ENCODE measurements around the gene CCP110.
"Not testable (repeated sequence)": the region's sequence is repeated elsewhere in the genome, so short reads cannot be mapped to it uniquely, and the experiment has no call there.

The CCP110 gene

DNA sequence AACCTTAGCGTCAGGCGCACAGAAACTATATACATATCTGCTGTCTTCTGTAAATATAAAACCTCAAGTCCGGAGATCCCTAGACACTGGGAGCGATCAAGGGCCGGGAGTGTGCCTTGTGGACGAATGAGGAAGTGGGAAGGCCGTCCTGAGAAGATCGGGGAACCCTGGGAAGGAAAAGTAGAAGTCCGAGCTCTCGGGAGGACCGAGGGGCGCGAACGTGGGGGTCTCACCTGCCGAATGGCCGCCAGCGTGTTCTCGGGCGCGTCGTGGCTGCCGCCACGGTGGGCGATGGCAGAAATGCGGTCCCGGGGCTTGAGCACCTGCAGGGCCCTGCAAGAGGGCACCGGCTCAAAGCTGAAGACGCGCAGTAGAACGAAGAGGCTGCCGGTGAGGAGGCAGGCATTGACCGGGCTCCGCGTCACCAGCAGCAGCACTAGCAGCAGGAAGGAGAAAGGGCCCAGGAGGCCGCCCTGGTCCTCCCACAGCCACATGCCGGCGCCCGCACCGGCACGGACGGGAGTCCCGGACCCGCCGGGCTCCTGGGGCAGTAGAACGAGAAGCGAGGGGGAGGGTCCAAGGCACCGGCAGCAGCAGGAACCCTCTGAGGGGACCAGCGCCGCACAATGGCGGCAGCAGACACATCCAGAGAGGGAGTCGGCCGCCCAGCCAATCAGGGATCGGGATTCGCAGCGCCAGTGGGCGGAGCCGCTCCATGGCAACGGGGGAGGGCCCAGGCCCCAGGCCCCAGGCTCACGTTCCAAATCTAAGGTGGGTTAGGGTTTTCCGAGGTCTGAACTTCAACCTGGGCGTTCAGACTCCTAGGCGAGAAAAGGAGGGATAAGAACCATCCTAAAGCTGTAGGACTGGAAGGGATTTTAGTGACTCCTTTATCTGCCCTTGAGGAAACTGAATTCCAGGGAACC, 2.0 kb upstream of the CCP110 start, which contains the start of gene GDE1:
GDE1 (minus strand) TSS at position 628 of the 926 bp plus-strand sequence; CDS start at position 494, 134 bp downstream.
- Mint-ChIP-seq H3K4me3 (peak within 1 kb of the TSS; percentile 84 to 96), H3K36me3 (peaks cover 13 to 15% of the 10 kb centered on the region in 2 donors), H3K27ac (peak within 1 kb of the TSS; percentile 95), H3K4me1 (peaks cover 24 to 48% of the 10 kb centered on the region in 2 donors), H3K27me3 (no peaks in the 10 kb centered on the region), H3K9me3 (no peaks in the 10 kb centered on the region)
- peak; percentile 76 for ATAC-seq (replicated peaks)
- DNase-seq: peak; percentile 88

DNA sequence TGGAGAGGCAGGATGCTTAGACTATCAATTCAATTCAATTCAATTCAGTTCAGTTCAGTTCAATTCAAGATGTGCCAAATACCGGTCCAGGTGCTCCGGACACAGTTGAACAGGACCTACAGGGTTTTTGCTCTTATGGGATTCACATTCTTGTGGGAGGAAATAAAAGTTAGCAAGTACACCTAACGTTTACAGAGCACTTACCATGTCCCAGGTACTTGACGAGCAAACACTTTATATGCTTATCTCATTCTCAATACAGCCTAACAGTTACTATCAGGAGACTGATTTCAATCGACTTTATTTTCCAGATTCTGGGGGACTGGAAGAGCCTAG, 1.4 kb upstream of the CCP110 start:
- H3K27ac Mint-ChIP-seq: peak overlapping the region; percentile 95
- peak overlapping the region; percentile 84 to 96 for H3K4me3 Mint-ChIP-seq
- peaks cover 6 to 9% of the 10 kb centered on the region in 2 donors for H3K36me3 Mint-ChIP-seq
- no peak for DNase-seq
- H3K9me3 Mint-ChIP-seq: no peaks in the 10 kb centered on the region
- peaks cover 24 to 48% of the 10 kb centered on the region in 2 donors for H3K4me1 Mint-ChIP-seq
- ATAC-seq (replicated peaks): no peak
- no peaks in the 10 kb centered on the region for H3K27me3 Mint-ChIP-seq

DNA sequence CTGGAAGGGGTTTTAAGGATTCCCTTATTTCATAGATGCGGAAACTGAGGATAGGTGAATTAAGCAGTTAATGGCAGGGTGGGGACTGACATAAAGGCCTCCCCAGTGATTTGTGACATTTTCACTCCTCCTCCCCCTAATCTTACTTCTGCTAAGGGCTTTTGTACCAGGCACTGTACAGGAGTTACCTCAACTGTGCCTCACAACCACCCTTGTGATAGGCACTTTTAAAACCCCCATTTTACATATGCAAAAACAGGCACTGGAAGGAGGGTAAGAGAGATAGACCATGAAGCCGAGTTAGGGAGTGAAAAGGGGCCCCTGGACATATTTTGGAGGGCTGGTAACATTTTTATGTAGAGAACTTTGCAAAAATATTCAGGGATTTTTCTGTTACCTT, 982 bp upstream of the CCP110 start:
- H3K4me3 Mint-ChIP-seq: no peak overlapping the region

DNA sequence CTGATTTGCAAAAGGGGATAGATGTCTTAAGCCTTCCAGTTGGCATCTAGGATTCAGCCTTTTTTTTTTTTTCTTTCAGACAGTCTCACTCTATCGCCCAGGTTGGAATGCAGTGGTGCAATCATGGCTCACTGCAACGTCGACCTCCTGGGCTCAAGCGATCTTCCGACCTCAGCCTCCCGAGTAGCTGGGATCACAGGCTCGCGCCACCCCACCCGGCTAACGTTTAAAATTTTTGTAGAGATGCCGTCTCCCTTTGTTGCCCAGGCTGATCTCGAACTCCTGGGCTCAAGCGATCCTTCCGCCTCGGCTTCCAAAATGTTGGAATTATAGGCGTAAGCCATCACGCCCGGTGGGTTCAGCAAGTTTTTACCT, 571 bp upstream of the CCP110 start:
- no peak overlapping the region for H3K27ac Mint-ChIP-seq
- DNase-seq (no peak), ATAC-seq (replicated peaks) (no peak)
- no peaks in the 10 kb centered on the region for H3K9me3 Mint-ChIP-seq
- H3K4me3 Mint-ChIP-seq: no peak overlapping the region
- no peaks in the 10 kb centered on the region for H3K27me3 Mint-ChIP-seq
- peaks cover 5 to 7% of the 10 kb centered on the region in 2 donors for H3K36me3 Mint-ChIP-seq
- H3K4me1 Mint-ChIP-seq: peaks cover 24 to 48% of the 10 kb centered on the region in 2 donors

More for the DNA sequence above, 982 bp upstream of the CCP110 start:
- H3K9me3 Mint-ChIP-seq: no peaks in the 10 kb centered on the region
- peaks cover 5 to 7% of the 10 kb centered on the region in 2 donors for H3K36me3 Mint-ChIP-seq
- H3K27me3 Mint-ChIP-seq: no peaks in the 10 kb centered on the region
- ATAC-seq (replicated peaks) (no peak), DNase-seq (no peak)
- peaks cover 24 to 48% of the 10 kb centered on the region in 2 donors for H3K4me1 Mint-ChIP-seq
- no peak overlapping the region for H3K27ac Mint-ChIP-seq

DNA sequence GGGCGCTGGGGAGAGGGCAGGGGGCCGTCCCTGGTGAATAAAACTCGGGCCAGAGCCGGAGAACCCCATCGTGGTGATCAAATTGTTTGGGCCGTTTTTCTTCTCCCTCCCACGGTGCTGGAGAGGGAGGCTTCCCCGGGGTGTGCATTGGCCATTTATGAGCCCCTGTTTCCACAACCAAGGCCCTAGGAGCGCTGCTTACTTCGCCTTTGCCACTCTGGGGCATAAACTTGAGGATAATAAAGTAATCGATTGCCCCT, 544 bp downstream of the CCP110 start:
- no peak for DNase-seq
- Mint-ChIP-seq H3K36me3 (peaks cover 4 to 17% of the 10 kb centered on the region in 2 donors), H3K27me3 (no peaks in the 10 kb centered on the region), H3K9me3 (no peaks in the 10 kb centered on the region), H3K4me3 (peak overlapping the region; percentile 88 to 94), H3K27ac (peak overlapping the region; percentile 90), H3K4me1 (peaks cover 22 to 39% of the 10 kb centered on the region in 2 donors)
- peak; percentile 0 to 6 for ATAC-seq (replicated peaks)

DNA sequence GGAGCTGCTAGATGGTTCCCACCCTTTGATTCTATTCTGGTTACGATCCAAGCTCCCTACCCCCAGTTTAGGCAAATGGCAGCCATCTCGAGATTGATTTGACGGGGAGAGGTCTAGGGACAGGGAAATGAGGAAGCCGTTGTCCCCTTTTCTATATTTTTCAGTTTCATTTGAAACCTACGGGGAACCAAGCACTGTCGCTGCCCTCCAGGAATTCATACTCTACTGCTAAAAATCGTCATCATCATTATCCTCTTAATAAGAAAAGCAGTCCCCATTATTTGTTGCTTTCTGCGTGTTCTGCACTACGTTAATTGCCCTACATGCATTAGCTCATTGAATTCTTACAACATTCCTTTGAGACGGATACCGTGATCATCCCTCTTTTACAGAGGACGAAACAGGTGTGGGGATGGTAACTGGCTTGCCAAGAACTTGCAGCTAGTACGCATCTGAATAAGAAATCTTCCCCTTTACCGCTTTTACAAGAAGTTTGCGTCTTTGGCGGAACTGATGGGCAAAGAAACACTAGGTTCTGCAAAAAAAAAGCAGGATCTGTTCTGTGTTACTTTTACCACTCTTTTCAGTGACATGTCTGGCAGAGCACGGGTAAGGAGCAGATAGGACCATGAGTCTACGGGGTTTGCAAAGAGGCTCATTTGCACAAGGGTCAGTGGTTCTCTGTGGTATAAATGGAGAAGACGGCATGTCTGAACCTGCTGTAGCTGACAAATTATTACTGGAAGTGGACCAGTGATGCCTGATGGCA, 1.1 kb downstream of the CCP110 start:
- H3K36me3 Mint-ChIP-seq: peaks cover 4 to 17% of the 10 kb centered on the region in 2 donors
- H3K4me3 Mint-ChIP-seq: peak overlapping the region; percentile 88 to 94
- peak overlapping the region; percentile 90 for H3K27ac Mint-ChIP-seq
- no peaks in the 10 kb centered on the region for H3K27me3 Mint-ChIP-seq
- no peaks in the 10 kb centered on the region for H3K9me3 Mint-ChIP-seq
- ATAC-seq (replicated peaks) (peak in 1 of 2 donors; percentile 5), DNase-seq (no peak)
- peaks cover 22 to 39% of the 10 kb centered on the region in 2 donors for H3K4me1 Mint-ChIP-seq

DNA sequence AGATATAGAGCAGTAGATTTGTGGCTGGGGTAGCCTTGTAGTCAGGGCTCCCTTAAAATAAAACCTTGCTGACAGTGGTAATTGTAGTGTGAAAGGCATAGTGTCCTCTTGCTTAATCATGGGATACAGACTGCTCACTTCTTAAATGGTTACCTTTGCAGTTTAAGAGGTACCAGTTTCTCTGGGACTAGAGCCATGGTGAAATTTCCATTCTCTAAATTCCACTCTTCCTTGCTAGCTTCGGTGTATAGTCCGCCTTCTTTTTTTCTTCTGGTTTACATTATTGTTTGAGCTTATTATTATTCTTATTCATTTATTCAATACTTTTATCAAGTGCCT, 1.6 kb downstream of the CCP110 start:
- Mint-ChIP-seq H3K4me3 (peak overlapping the region; percentile 88 to 94), H3K4me1 (peaks cover 22 to 35% of the 10 kb centered on the region in 2 donors), H3K27ac (no peak overlapping the region), H3K27me3 (no peaks in the 10 kb centered on the region), H3K9me3 (no peaks in the 10 kb centered on the region), H3K36me3 (peaks cover 4 to 17% of the 10 kb centered on the region in 2 donors)
- ATAC-seq (replicated peaks) (no peak), DNase-seq (no peak)

DNA sequence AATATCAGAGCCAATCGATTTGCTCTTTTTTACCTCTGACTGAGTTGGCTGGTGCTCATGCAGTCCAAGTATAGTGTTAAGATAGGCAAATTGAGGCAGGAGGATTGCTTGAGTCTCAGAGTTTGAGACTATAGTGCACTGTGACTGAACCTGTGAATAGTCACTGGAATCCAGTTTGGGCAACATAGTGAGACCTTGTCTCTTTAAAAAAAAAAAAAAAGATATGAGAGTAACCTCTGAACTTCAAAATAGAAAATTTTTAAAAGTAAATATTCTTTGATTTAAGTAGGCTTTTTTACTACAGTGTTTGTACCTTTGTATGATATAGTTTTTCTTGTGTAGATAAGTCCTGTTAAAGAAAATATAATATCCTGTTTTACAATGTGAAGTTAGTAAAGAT, 3.4 kb downstream of the CCP110 start:
- ATAC-seq (replicated peaks): no peak
- peaks cover 13 to 22% of the 10 kb centered on the region in 2 donors for H3K4me1 Mint-ChIP-seq
- DNase-seq: no peak
- no peak overlapping the region for H3K27ac Mint-ChIP-seq
- no peaks in the 10 kb centered on the region for H3K9me3 Mint-ChIP-seq
- H3K4me3 Mint-ChIP-seq: no peak overlapping the region
- peaks cover 4 to 18% of the 10 kb centered on the region in 2 donors for H3K36me3 Mint-ChIP-seq
- H3K27me3 Mint-ChIP-seq: no peaks in the 10 kb centered on the region

DNA sequence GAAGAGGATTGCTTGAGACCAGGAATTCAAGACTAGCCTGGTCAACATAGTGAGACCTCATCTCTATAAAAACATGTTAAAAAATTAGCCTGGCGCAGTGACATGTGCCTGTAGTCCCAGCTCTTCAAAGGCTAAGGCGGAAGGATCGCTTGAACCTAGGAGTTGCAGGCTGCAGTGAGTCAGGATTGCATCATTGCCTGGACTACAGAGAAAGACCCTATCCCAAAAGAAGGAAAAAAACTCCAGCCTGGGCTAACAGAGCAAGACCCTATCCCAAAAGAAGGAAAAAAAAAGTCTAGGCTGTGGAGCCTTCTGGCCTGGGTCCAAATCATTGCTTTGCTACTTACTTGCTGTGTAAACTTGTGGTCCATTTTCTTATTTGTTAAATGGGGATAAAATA, 4.9 kb downstream of the CCP110 start:
- H3K36me3 Mint-ChIP-seq: peaks cover 4 to 24% of the 10 kb centered on the region in 2 donors
- H3K4me1 Mint-ChIP-seq: peaks cover 9 to 15% of the 10 kb centered on the region in 2 donors
- H3K4me3 Mint-ChIP-seq: no peak overlapping the region
- ATAC-seq (replicated peaks) (no peak), DNase-seq (no peak)
- H3K9me3 Mint-ChIP-seq: no peaks in the 10 kb centered on the region
- no peak overlapping the region for H3K27ac Mint-ChIP-seq
- H3K27me3 Mint-ChIP-seq: no peaks in the 10 kb centered on the region

DNA sequence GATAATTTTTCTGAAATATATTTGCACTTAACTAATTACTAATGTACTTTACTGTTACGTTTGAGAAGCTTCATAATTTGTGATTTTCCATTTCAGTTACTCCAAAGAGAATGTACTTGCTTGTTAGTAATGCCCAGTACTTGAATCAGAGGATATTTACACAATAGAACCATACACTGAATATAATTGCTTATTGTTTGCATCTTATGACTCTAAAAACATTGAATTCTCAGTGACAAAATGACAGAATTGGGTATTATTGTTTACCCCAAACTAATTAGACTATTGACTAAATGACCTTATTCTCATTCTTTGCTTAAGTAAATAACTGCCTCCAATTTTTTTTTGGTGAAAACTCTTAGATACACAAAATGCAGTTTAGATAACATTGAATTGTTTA, 8.9 kb downstream of the CCP110 start:
- Mint-ChIP-seq H3K36me3 (peaks cover 10 to 29% of the 10 kb centered on the region in 2 donors), H3K27ac (no peak overlapping the region)
- no peak for ATAC-seq (replicated peaks)

DNA sequence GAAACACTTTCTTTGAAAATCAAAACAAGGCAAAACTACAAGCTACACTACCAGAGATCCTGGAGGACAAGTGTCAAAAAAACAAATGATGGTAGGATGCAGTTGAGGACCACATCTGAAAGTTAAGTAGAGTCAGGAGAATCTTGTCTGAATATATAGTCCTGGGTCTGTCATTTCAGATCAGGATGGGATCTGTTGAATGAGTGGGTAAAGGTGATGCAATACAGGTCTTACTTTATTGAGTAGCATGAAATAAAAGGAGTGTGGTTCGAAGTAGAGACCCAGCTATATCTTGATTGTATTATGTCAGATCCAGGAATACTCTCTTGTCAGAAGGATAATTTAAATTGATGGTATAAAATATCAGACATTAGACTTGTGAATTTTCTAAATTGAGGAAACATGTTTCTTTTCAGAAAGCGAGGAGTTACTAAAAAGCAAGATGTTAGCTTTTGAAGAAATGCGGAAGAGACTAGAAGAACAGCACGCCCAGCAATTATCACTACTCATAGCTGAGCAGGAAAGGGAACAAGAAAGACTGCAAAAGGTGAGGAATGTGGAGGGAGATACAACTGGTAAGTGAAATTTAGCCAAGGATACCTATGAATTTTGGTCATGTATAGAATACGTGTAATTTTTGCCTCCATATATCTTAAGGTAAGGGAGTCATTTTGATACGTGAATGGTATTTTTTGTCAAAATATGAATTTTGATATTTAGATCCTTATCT, 16.7 kb downstream of the CCP110 start:
- DNase-seq (no peak), ATAC-seq (replicated peaks) (no peak)
- Mint-ChIP-seq H3K27ac (no peak overlapping the region), H3K4me1 (no peaks in the 10 kb centered on the region), H3K36me3 (peaks cover 24 to 51% of the 10 kb centered on the region in 2 donors), H3K4me3 (no peak overlapping the region), H3K27me3 (no peaks in the 10 kb centered on the region), H3K9me3 (peaks cover 0 to 2% of the 10 kb centered on the region in 2 donors)

More for the DNA sequence above, 8.9 kb downstream of the CCP110 start:
- Mint-ChIP-seq H3K9me3 (no peaks in the 10 kb centered on the region), H3K4me1 (no peaks in the 10 kb centered on the region), H3K27me3 (no peaks in the 10 kb centered on the region), H3K4me3 (no peak overlapping the region)
- no peak for DNase-seq

DNA sequence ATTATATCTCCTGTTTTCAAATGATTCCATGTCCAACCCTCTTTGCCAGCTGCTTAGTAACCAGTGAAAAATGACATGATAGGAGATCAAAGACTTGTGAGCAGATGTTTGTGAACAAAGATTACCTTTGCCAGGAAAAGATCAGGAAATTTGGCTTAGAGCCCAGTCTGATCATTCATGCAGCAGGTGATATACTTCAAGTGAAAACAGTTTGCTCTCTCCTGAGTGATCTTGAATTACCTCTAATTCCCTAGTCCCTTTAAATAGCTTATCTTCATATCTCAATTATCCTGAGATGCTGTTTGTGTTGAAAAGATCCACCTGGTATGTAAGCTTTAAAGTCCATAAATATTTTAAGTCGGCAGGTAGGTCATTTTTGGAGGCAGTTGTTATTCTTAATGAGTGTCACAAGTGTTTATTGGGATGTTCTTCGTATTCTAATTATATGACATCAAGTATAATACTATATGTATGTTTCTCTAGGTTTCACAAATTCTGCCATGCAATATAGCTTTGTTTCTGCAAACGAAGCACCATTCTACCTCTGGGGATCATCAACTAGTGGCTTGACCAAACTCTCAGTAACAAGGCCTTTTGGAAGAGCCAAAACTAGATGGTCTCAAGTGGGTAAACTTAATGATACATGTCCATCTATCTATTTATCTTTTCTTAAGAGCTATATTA, 18.5 kb downstream of the CCP110 start:
- peaks cover 0 to 2% of the 10 kb centered on the region in 2 donors for H3K9me3 Mint-ChIP-seq
- no peaks in the 10 kb centered on the region for H3K4me1 Mint-ChIP-seq
- no peak overlapping the region for H3K27ac Mint-ChIP-seq
- DNase-seq: no peak
- H3K4me3 Mint-ChIP-seq: no peak overlapping the region
- H3K27me3 Mint-ChIP-seq: no peaks in the 10 kb centered on the region
- ATAC-seq (replicated peaks): no peak
- peaks cover 18 to 39% of the 10 kb centered on the region in 2 donors for H3K36me3 Mint-ChIP-seq

DNA sequence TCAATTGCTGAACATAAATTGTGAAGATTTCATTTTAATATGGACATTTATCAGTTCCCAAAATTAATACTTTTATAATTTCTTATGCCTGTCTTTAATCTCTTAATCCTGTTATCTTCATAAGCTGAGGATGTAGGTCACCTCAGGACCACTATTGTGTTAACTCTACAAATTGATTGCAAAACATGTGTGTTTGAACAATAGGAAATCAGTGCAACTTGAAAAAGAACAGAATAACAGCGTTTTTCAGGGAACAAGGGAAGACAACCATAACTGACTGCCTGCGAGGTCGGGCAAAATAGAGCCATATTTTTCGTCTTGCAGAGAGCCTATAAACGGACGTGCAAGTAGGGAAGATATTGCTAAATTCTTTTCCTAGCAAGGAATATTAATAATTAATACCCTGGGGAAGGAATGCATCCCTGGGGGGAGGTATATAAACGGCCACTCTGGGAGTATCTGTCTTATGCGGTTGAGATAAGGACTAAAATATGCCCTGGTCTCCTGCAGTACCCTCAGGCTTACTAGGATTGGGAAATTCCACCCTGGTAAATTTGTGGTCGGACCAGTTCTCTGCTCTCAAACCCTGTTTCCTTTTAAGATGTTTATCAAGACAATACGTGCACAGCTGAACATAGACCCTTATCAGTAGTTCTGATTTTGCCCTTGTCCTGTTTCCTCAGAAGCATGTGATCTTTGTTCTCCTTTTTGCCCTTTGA, 19.7 kb downstream of the CCP110 start:
- H3K27me3 Mint-ChIP-seq; H3K4me1 Mint-ChIP-seq; ATAC-seq (replicated peaks); H3K9me3 Mint-ChIP-seq; DNase-seq; H3K4me3 Mint-ChIP-seq; H3K27ac Mint-ChIP-seq: not testable (repeated sequence)
- peaks cover 18 to 38% of the 10 kb centered on the region in 2 donors for H3K36me3 Mint-ChIP-seq

All from stimulated activated naive B cell treated with anti-CD40 and anti-IgM and Interleukin-4, amounts not matched to agents 10 μg/mL and 1 μg/mL and 100 μg/mL, for 72 hours (primary cell).